Nephron progenitor cell (in vitro differentiated cells): ENCODE results near the gene AGBL4.

Source experiments
- DNase-seq: peaks from one replicate; pipeline ENCODE4 v3.0.0; 2021
- H3K27ac Mint-ChIP-seq: 2 replicates; pipeline ENCODE4 v1.8.0; 2021; ENCODE audit warnings: mild to moderate bottlenecking, moderate library complexity, mixed read lengths
- H3K27me3 Mint-ChIP-seq: 2 replicates; pipeline ENCODE4 v1.8.0; 2021; ENCODE audit warnings: mild to moderate bottlenecking, low read depth, mixed read lengths; ENCODE audit not compliant: poor library complexity
- H3K36me3 Mint-ChIP-seq: 2 replicates; pipeline ENCODE4 v1.8.0; 2021; ENCODE audit warnings: low read depth, mixed read lengths
- H3K4me1 Mint-ChIP-seq: 2 replicates; pipeline ENCODE4 v1.8.0; 2021; ENCODE audit warnings: mixed read lengths
- H3K4me3 Mint-ChIP-seq: 2 replicates; pipeline ENCODE4 v1.8.0; 2021; ENCODE audit warnings: mild to moderate bottlenecking, moderate library complexity, mixed read lengths
- H3K9me3 Mint-ChIP-seq: 2 replicates; pipeline ENCODE4 v1.8.0; 2021; ENCODE audit warnings: mild to moderate bottlenecking, moderate library complexity, mixed read lengths
- CTCF ChIP-seq: fragments of 200-600 bp; sonication (generic); IDR thresholded peaks from 2 replicates; pipeline ENCODE4 v1.5.0; 2021; ENCODE audit warnings: antibody characterized with exemption

The AGBL4 gene

GRCh38 chr1:49626472-49626871 is 397.3 kb downstream of the AGBL4 start:
- no peak for DNase-seq
- Mint-ChIP-seq H3K27ac (no peak overlapping the region), H3K4me1 (no peaks in the 10 kb centered on the region), H3K9me3 (peaks cover 81% of the 10 kb centered on the region), H3K4me3 (no peak overlapping the region), H3K27me3 (no peaks in the 10 kb centered on the region), H3K36me3 (no peaks in the 10 kb centered on the region)
- no peak for TF ChIP-seq CTCF

GRCh38 chr1:49622877-49623276 is 400.9 kb downstream of the AGBL4 start:
- Mint-ChIP-seq H3K27ac (no peak overlapping the region), H3K4me3 (no peak overlapping the region), H3K4me1 (no peaks in the 10 kb centered on the region), H3K36me3 (no peaks in the 10 kb centered on the region), H3K27me3 (no peaks in the 10 kb centered on the region), H3K9me3 (peaks cover 83% of the 10 kb centered on the region)
- TF ChIP-seq CTCF: no peak
- no peak for DNase-seq

- Mint-ChIP-seq H3K4me1 (no peaks in the 10 kb centered on the region), H3K36me3 (no peaks in the 10 kb centered on the region), H3K4me3 (no peak overlapping the region), H3K27ac (no peak overlapping the region), H3K9me3 (peaks cover 88% of the 10 kb centered on the region), H3K27me3 (no peaks in the 10 kb centered on the region)
- TF ChIP-seq CTCF: no peak
- no peak for DNase-seq
Observed at GRCh38 chr1:49606082-49606481, 417.7 kb downstream of the AGBL4 start.

GRCh38 chr1:49597436-49597835 is 426.3 kb downstream of the AGBL4 start:
- Mint-ChIP-seq H3K27me3 (peaks cover 4% of the 10 kb centered on the region), H3K27ac (no peak overlapping the region), H3K9me3 (peaks cover 84% of the 10 kb centered on the region), H3K4me3 (no peak overlapping the region), H3K36me3 (no peaks in the 10 kb centered on the region), H3K4me1 (no peaks in the 10 kb centered on the region)
- DNase-seq: no peak
- no peak for TF ChIP-seq CTCF

GRCh38 chr1:49576327-49576901 is 447.3 kb downstream of the AGBL4 start:
- Mint-ChIP-seq H3K27ac (no peak overlapping the region), H3K36me3 (no peaks in the 10 kb centered on the region), H3K4me1 (no peaks in the 10 kb centered on the region), H3K27me3 (no peaks in the 10 kb centered on the region), H3K4me3 (no peak overlapping the region), H3K9me3 (peaks cover 91% of the 10 kb centered on the region)
- TF ChIP-seq CTCF: no peak
- no peak for DNase-seq

GRCh38 chr1:49556676-49557234 is 467.0 kb downstream of the AGBL4 start:
- H3K36me3 Mint-ChIP-seq: no peaks in the 10 kb centered on the region
- H3K4me3 Mint-ChIP-seq: no peak overlapping the region
- no peaks in the 10 kb centered on the region for H3K27me3 Mint-ChIP-seq
- no peak for TF ChIP-seq CTCF
- H3K27ac Mint-ChIP-seq: no peak overlapping the region
- H3K9me3 Mint-ChIP-seq: peaks cover 76% of the 10 kb centered on the region
- DNase-seq: no peak
- H3K4me1 Mint-ChIP-seq: no peaks in the 10 kb centered on the region
